Measurements from ENCODE around the gene MYH6.

The MYH6 gene

GRCh38 chr14:23443881-23444280 lies 35.8 kb upstream of the MYH6 start:
- Histone ChIP-seq H3K36me3 (replicated peaks) (no peaks in the 10 kb centered on the region), H3K4me3 (ENCODE audit: low read depth, low read length) (no peak overlapping the region), H3K27ac (no peak overlapping the region), H3K27me3 (replicated peaks) (no peaks in the 10 kb centered on the region)
- TF ChIP-seq CTCF (IDR thresholded peaks at IDR 0.05; ENCODE audit: low read depth, low read length, missing control alignments) = no peak
- no peak for DNase-seq
- in situ Hi-C loops (cut with HindIII; ENCODE audit: low pct_ligation_motif_present, low sequenced_read_pairs) = no loop called here

GRCh38 chr14:23443411-23443812 lies 35.3 kb upstream of the MYH6 start:
- in situ Hi-C loops (cut with HindIII; ENCODE audit: low pct_ligation_motif_present, low sequenced_read_pairs) = no loop called here
- no peak overlapping the region for H3K27ac ChIP-seq
- H3K4me3 ChIP-seq (ENCODE audit: low read depth, low read length) = no peak overlapping the region
- no peaks in the 10 kb centered on the region for H3K36me3 ChIP-seq (replicated peaks)
- no peak for TF ChIP-seq CTCF (IDR thresholded peaks at IDR 0.05; ENCODE audit: low read depth, low read length, missing control alignments)
- no peak for DNase-seq
- no peaks in the 10 kb centered on the region for H3K27me3 ChIP-seq (replicated peaks)

DNA sequence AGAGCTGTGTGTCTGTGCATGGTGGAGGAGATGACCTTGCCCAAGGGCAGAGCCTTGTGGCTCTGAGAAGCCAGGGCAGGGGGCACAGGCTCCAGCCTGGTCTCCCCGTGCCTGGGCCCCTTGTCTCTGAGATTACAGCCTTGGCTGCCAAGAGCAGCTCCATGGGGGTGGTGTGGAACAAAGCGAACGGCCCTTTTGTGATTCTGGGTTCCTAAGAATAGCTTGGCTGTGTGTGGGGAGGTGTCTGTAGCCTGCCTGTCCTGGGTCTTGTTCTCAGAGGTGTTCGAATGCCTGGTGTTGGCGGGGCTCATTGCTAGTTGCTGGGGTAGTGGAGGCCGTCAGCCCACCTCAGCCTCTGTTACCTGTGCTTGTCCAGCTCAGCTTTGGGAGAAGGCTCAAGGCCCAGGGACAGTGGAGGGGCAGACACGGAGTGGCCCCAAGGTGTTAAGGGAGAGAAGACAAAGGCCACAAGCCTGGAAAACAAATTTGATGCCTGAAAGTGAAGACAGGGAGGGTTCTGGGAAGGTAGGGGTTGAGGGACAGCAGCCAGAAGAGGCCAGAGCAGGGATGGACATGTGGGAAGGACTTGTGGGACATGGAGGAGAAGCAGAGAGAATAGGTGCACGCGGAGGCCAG lies 34.8 kb upstream of the MYH6 start:
- H3K36me3 ChIP-seq (replicated peaks) = no peaks in the 10 kb centered on the region
- H3K27ac ChIP-seq = no peak overlapping the region
- no peaks in the 10 kb centered on the region for H3K27me3 ChIP-seq (replicated peaks)
- no peak for TF ChIP-seq CTCF (IDR thresholded peaks at IDR 0.05; ENCODE audit: low read depth, low read length, missing control alignments)
- H3K4me3 ChIP-seq (ENCODE audit: low read depth, low read length) = no peak overlapping the region
- no peak for DNase-seq
- in situ Hi-C loops (cut with HindIII; ENCODE audit: low pct_ligation_motif_present, low sequenced_read_pairs) = no loop called here

DNA sequence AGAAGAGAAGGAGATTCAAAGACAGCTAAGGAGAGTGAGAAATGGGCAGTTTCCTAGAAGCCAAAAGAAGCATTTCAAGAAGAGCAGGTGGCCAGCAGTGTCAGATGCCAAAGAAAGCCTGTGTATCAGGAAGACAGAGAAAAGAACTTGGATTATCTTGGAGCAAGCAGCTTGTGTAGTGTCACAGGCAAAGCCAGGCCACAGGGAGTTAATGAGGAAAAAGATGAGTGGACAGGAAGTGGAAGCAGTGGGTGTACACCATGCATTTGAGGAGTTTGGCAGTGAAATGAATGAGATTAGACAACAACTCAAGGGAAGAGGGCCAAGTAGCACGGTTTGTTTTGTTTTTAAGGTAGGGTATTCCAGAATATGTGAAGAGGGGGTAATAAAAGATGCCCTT lies 33.0 kb upstream of the MYH6 start:
- TF ChIP-seq CTCF (IDR thresholded peaks at IDR 0.05; ENCODE audit: low read depth, low read length, missing control alignments) = no peak
- no peak overlapping the region for H3K4me3 ChIP-seq (ENCODE audit: low read depth, low read length)
- in situ Hi-C loops (cut with HindIII; ENCODE audit: low pct_ligation_motif_present, low sequenced_read_pairs) = no loop called here
- H3K36me3 ChIP-seq (replicated peaks) = no peaks in the 10 kb centered on the region
- no peak overlapping the region for H3K27ac ChIP-seq
- H3K27me3 ChIP-seq (replicated peaks) = no peaks in the 10 kb centered on the region
- DNase-seq = no peak

DNA sequence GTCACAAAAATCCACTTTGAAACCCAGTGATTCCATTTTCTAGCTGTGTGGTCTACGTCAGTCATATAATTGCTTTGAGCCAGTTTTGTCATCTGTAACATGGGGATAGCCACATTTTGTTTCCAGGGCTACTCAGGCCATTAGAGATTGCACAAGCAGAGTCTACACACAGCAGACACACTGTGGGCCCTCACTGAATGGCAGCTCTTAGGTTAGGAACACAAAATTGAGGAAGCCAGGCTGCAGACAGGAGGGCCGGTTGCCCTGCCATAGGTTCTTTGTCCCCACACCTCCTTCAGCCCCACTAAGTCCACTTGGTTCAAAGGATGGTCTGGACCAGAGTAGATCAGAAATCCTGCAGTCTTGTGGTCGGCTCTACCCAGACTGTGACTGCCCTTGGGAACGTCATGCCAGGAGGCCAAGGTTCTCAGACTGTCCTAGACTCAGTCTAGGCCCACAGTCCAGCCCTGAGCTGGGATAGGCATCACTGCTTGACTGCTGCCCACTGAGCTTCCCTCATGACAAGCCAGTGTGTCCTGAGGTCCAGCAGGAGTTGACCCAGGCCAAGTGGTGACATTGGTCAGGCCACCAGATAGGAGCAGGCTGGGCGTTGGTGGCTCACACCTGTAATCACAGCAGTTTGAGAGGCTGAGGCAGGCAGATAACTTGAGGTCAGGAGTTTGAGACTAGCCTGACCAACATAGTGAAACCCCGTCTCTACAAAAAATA lies 31.2 kb upstream of the MYH6 start:
- Histone ChIP-seq H3K27ac (no peak overlapping the region), H3K27me3 (replicated peaks) (no peaks in the 10 kb centered on the region), H3K4me3 (ENCODE audit: low read depth, low read length) (no peak overlapping the region), H3K36me3 (replicated peaks) (no peaks in the 10 kb centered on the region)
- no peak for TF ChIP-seq CTCF (IDR thresholded peaks at IDR 0.05; ENCODE audit: low read depth, low read length, missing control alignments)
- no peak for DNase-seq
- in situ Hi-C loops (cut with HindIII; ENCODE audit: low pct_ligation_motif_present, low sequenced_read_pairs) = no loop called here
